ENCODE data around the gene CXCR2. TPM values are rescaled to one million over a fixed set of nuclear protein-coding genes. Genes with fewer than 3 reads are reported as not detected.

Gene CXCR2
- total RNA-seq, 1 donor from 2014 or later = not detected

DNA sequence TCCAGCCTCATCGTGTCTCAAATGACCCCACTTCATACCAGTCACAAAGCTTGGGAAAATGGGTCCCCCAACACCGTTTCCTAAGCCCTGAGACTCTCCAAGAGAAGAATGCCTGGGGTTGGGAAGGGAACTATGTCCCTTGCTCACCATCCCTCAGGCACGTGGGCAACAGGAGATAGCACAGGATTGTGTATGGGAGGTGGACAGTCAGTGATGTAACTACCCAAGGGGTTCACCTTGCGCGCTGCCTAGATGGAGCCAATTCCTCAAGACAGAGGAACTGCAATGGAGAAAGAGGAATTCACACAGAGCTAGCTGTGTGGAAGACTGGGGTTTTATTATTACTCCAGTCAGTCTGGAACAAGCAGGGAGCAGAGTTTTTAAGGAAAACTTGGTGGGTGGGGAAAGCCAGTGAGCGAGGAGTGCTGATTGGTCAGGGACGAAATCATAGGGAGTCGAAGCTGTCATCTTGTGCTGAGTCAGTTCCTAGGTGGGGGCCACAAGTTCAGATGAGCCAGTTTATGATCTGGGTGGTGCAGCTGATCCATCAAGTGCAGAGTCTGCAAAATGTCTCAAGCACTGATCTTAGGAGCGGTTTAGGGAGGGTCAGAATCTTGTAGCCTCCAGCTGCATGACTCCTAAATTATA is 54.8 kb downstream of the CXCR2 start:
- TF ChIP-seq, protein P1, sequence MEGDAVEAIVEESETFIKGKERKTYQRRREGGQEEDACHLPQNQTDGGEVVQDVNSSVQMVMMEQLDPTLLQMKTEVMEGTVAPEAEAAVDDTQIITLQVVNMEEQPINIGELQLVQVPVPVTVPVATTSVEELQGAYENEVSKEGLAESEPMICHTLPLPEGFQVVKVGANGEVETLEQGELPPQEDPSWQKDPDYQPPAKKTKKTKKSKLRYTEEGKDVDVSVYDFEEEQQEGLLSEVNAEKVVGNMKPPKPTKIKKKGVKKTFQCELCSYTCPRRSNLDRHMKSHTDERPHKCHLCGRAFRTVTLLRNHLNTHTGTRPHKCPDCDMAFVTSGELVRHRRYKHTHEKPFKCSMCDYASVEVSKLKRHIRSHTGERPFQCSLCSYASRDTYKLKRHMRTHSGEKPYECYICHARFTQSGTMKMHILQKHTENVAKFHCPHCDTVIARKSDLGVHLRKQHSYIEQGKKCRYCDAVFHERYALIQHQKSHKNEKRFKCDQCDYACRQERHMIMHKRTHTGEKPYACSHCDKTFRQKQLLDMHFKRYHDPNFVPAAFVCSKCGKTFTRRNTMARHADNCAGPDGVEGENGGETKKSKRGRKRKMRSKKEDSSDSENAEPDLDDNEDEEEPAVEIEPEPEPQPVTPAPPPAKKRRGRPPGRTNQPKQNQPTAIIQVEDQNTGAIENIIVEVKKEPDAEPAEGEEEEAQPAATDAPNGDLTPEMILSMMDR (IDR thresholded peaks at IDR 0.05) = no peak
- Mint-ChIP-seq H3K9me3 (ENCODE audit: unreplicated experiment) (no peaks in the 10 kb centered on the region), H3K4me1 (ENCODE audit: unreplicated experiment) (no peaks in the 10 kb centered on the region), H3K36me3 (ENCODE audit: unreplicated experiment) (no peaks in the 10 kb centered on the region), H3K27ac (ENCODE audit: unreplicated experiment) (no peak overlapping the region), H3K27me3 (ENCODE audit: unreplicated experiment) (peaks cover 29% of the 10 kb centered on the region), H3K4me3 (ENCODE audit: unreplicated experiment) (no peak overlapping the region)
- no peak for DNase-seq (ENCODE audit: extremely low spot score, unreplicated experiment)

DNA sequence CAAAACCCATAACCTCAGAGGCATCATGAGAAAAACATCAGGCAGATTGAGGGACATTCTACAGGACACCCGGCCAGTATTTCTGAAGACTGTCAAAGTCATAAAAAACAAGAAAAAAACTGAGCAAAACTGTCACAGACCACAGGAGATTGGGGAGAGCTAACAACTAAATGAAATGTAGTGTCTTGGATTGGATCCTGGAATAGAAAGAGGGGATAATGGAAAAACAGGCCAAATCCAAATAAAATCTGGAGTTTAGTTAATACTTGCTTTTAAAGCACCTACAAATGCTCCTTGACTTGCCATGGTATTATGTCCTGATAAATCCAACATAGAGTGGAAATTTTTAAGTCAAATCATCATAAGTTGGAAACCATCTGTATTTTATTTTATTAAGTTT is 58.5 kb downstream of the CXCR2 start:
- Mint-ChIP-seq H3K27ac (ENCODE audit: unreplicated experiment) (no peak overlapping the region), H3K4me3 (ENCODE audit: unreplicated experiment) (no peak overlapping the region), H3K36me3 (ENCODE audit: unreplicated experiment) (no peaks in the 10 kb centered on the region), H3K27me3 (ENCODE audit: unreplicated experiment) (peaks cover 13% of the 10 kb centered on the region), H3K9me3 (ENCODE audit: unreplicated experiment) (no peaks in the 10 kb centered on the region), H3K4me1 (ENCODE audit: unreplicated experiment) (peaks cover 3% of the 10 kb centered on the region)
- TF ChIP-seq, protein P1 (IDR thresholded peaks at IDR 0.05) = no peak
- no peak for DNase-seq (ENCODE audit: extremely low spot score, unreplicated experiment)

DNA sequence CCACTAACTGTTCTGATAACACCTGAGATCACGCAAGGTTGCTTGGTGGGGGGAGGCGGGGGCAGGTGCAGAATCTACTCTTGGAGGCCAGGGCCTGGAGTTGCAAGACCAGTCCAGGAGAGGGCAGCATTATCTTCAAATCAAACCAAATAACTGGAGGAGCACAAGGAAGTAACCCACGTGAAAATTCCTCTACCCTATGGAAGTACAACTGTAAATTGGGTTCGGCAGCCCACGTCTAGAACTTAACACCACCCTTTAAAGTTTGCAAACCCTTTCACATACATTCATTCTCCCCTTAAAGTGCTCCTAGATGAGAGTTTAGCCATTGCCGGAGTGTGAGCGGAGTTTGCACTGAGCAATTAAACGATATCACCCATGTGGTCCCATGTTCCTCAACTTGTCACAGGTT is 60.5 kb downstream of the CXCR2 start:
- peaks cover 3% of the 10 kb centered on the region for H3K4me1 Mint-ChIP-seq (ENCODE audit: unreplicated experiment)
- no peaks in the 10 kb centered on the region for H3K9me3 Mint-ChIP-seq (ENCODE audit: unreplicated experiment)
- no peak overlapping the region for H3K4me3 Mint-ChIP-seq (ENCODE audit: unreplicated experiment)
- TF ChIP-seq, protein P1 (IDR thresholded peaks at IDR 0.05) = peak; percentile 81
- no peak for DNase-seq (ENCODE audit: extremely low spot score, unreplicated experiment)
- H3K36me3 Mint-ChIP-seq (ENCODE audit: unreplicated experiment) = no peaks in the 10 kb centered on the region
- H3K27me3 Mint-ChIP-seq (ENCODE audit: unreplicated experiment) = peaks cover 5% of the 10 kb centered on the region
- no peak overlapping the region for H3K27ac Mint-ChIP-seq (ENCODE audit: unreplicated experiment)

Other genes starting within 250 kb of the CXCR2 start
- gene TNS1, start 123.0 kb upstream of the CXCR2 start, total RNA-seq = 80.8 and 82.5 TPM in 2 replicates
- gene RUFY4, start 56.8 kb upstream of the CXCR2 start, total RNA-seq = not detected in 2 replicates
- not detected in 2 replicates for gene CXCR1, start 40.9 kb downstream of the CXCR2 start, total RNA-seq
- gene ARPC2, start 91.2 kb downstream of the CXCR2 start, total RNA-seq = 265 and 284 TPM in 2 replicates
- not detected in 2 replicates for gene GPBAR1, start 135.0 kb downstream of the CXCR2 start, total RNA-seq
- 62.9 and 66.3 TPM in 2 replicates for gene AAMP, start 144.1 kb downstream of the CXCR2 start, total RNA-seq
- gene PNKD, start 144.5 kb downstream of the CXCR2 start, total RNA-seq = 43.0 and 45.0 TPM in 2 replicates
- gene TMBIM1, start 166.5 kb downstream of the CXCR2 start, total RNA-seq = 86.4 and 97.4 TPM in 2 replicates
- gene CATIP, start 230.8 kb downstream of the CXCR2 start, total RNA-seq = not detected in 2 replicates

All from osteocyte (in vitro differentiated cells).